ENCODE results near the gene RAB8B. TPM values are rescaled to one million over a fixed set of nuclear protein-coding genes. Genes with fewer than 3 reads are reported as not detected.
A peak's percentile ranks its signal among the peaks of the same experiment; 100 is the strongest.

RAB8B gene
- total and polyA plus RNA-seq, 9 of the 15 experiments (the other 6 are each of a cell fraction or from before 2014, with no cell fraction given), result 7.8 to 32.1 (median 24.2) TPM

- TF ChIP-seq JUN (IDR thresholded peaks at IDR 0.05; ENCODE audit: borderline replicate concordance, low read depth, low read length) (no peak), JUN (CRISPR knock-in tag; IDR thresholded peaks at IDR 0.05; ENCODE audit: borderline replicate concordance) (no peak), MAZ (CRISPR knock-in tag; conservative IDR thresholded peaks at IDR 0.05 in 1 of 2, IDR thresholded peaks at IDR 0.05 in 1 of 2) (0 out of 4 replicates have a peak, but pooled peaks of 1 of the 2 experiments have one; percentile 12), ZNF41 (CRISPR knock-in tag; conservative IDR thresholded peaks at IDR 0.05) (no peak), FOXA3 (CRISPR knock-in tag; conservative IDR thresholded peaks at IDR 0.05 in 1 of 2, IDR thresholded peaks at IDR 0.05 in 1 of 2) (peak in 1 of 2 experiments; percentile 55; a peak in 2 of 4 replicates), ZNF282 (CRISPR knock-in tag; IDR thresholded peaks at IDR 0.05) (no peak), NR2C2 (CRISPR knock-in tag; IDR thresholded peaks at IDR 0.05) (no peak), NR2C2 (tag; IDR thresholded peaks at IDR 0.05) (0 out of 2 replicates have a peak, but pooled peaks have one; percentile 34), KDM4B (IDR thresholded peaks at IDR 0.05; ENCODE audit: borderline replicate concordance in 2 of 2, low read depth in 1 of 2) (no peak), KAT7 (CRISPR knock-in tag; IDR thresholded peaks at IDR 0.05; ENCODE audit: borderline replicate concordance) (no peak), RCOR1 (IDR thresholded peaks at IDR 0.05; ENCODE audit: borderline replicate concordance in 1 of 2, low read depth in 2 of 2, low read length in 2 of 2) (peak in 1 of 2 experiments; percentile 29; a peak in 1 of 4 replicates), MYC (IDR thresholded peaks at IDR 0.05; ENCODE audit: low read depth, low read length) (0 out of 2 replicates have a peak, but pooled peaks have one; percentile 1), MYC (CRISPR knock-in tag; IDR thresholded peaks at IDR 0.05; ENCODE audit: borderline replicate concordance, low read depth) (no peak), RBM25 (IDR thresholded peaks at IDR 0.05; ENCODE audit: low read depth, low read length, severe bottlenecking) (no peak), ZNF217 (CRISPR knock-in tag; IDR thresholded peaks at IDR 0.05) (no peak), KLF6 (CRISPR knock-in tag; IDR thresholded peaks at IDR 0.05; ENCODE audit: borderline replicate concordance) (no peak), CTBP1 (IDR thresholded peaks at IDR 0.05; ENCODE audit: borderline replicate concordance) (no peak), FIP1L1 (IDR thresholded peaks at IDR 0.05; ENCODE audit: low read depth, low read length, poor library complexity, severe bottlenecking) (no peak), MTA3 (IDR thresholded peaks at IDR 0.05; ENCODE audit: borderline replicate concordance) (peak; percentile 56; the same call in 1 of the 2 replicates), ZNF830 (CRISPR knock-in tag; IDR thresholded peaks at IDR 0.05) (no peak), MEF2A (IDR thresholded peaks at IDR 0.05; ENCODE audit: control insufficient read depth, low read depth, low read length) (no peak), FOSL1 (tag; conservative IDR thresholded peaks at IDR 0.05) (0 out of 2 replicates have a peak, but pooled peaks have one; percentile 27)
- TF ChIP-seq, protein P1, sequence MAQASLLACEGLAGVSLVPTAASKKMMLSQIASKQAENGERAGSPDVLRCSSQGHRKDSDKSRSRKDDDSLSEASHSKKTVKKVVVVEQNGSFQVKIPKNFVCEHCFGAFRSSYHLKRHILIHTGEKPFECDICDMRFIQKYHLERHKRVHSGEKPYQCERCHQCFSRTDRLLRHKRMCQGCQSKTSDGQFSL (CRISPR knock-in tag; IDR thresholded peaks at IDR 0.05), result no peak
- TF ChIP-seq, protein P1 (tag; IDR thresholded peaks at IDR 0.05), result no peak
- TF ChIP-seq, protein P2, sequence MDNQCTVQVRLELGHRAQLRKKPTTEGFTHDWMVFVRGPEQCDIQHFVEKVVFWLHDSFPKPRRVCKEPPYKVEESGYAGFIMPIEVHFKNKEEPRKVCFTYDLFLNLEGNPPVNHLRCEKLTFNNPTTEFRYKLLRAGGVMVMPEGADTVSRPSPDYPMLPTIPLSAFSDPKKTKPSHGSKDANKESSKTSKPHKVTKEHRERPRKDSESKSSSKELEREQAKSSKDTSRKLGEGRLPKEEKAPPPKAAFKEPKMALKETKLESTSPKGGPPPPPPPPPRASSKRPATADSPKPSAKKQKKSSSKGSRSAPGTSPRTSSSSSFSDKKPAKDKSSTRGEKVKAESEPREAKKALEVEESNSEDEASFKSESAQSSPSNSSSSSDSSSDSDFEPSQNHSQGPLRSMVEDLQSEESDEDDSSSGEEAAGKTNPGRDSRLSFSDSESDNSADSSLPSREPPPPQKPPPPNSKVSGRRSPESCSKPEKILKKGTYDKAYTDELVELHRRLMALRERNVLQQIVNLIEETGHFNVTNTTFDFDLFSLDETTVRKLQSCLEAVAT (IDR thresholded peaks at IDR 0.05), result no peak
Observed at GRCh38 chr15:63198371-63199250, 9.2 kb downstream of the RAB8B start (continued).
